Non-pigmented ciliary epithelial cell (primary cell): ENCODE measurements around the gene HDAC10.

Source experiments
- DNase-seq: peaks from one replicate; pipeline ENCODE4 v3.0.0-alpha.2; 2010; ENCODE audit warnings: low read depth

HDAC10 gene

DNA sequence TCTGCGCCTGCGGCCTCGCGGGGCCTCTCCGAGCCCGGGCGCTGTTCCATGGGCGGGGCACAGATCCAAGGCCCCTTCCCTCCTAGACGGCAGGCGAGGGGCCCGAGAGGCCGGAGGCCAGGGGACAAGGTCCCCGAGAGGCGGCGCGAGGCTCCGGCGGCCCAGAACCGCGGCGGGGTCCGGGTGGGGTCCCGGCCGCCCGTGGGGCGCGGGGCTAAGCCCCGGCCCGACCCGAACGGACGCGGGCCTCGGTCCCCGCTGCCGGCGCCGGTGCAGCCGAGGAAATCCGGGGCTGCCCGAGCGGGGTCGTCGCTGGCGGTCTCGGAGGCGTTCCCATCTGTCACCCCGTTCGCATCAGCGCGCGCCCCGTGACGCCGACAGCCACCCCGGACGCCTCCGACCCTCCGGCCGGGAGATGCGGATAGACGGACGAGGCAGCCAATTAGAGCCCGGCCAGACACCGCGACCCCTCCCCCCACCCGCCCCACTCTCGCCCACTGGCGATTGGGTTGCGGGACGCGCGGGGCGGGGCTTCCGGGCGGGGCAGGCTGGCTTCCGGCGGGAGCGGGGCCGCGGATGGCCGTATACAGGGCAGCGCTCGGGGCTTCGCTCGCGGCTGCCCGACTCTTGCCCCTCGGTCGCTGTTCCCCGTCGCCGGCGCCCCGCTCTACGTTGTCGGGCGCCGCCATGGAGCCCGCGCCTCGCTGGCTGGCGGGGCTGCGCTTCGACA is 50.4 kb downstream of the HDAC10 start, which contains the start of gene SELENOO:
Gene SELENOO (plus strand): TSS at position 551 of the 730 bp plus-strand sequence. CDS start 26 bp downstream, at position 577.
- no peak for DNase-seq

DNA sequence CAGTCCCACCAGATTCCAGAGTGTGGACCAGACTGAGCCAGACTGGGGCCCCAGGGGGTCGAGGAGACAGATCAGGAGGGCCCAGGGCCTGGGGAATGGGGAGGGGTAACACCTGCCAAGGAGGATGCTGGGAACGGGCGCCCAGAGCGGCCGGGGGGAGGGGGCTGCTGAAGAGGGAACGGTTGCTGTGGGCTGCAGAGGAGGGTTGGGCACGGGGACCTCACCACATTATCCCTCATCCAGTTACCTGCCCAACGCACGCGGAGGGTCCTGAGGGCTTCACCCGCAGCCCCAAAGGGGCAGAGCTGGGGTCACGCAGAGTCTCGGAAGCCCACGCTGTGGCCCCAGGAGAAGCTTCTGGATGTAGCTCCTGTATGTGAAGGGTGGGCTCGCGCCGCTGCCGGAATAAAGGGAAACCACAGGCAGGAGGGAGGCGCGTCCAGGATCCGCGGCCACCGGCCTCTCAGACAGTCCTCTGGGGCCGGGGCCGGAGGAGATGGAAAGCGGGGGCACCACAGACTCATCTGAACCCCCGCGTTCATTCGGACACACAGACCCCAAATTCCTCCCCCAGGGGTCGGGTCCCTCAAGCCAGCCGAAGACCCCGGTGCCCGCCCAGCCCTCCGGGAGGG is 51.1 kb downstream of the HDAC10 start:
- no peak for DNase-seq

DNA sequence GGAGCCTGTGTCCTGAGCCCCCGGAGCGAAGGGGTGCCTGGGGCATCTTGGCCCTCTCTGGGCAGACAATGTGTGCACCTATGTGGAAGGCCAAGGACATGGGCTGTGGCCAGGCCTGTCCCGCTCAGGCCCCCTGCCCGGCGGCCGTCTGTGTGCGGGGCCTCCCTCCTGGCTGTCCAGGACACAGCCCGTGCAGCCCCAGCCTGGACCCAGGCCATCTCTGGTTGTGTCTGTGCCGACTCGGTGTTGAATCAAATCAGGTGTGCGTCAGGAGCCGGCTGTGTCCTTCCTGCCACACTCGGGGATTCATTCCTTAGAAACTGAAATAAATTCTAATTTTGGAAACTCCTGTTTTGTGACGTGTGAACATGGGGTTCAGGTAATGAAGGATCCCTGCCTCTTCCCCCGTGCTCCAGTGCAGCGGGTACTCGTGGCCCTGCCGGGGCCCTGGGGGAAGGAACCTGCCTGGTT is 51.8 kb downstream of the HDAC10 start:
- no peak for DNase-seq

DNA sequence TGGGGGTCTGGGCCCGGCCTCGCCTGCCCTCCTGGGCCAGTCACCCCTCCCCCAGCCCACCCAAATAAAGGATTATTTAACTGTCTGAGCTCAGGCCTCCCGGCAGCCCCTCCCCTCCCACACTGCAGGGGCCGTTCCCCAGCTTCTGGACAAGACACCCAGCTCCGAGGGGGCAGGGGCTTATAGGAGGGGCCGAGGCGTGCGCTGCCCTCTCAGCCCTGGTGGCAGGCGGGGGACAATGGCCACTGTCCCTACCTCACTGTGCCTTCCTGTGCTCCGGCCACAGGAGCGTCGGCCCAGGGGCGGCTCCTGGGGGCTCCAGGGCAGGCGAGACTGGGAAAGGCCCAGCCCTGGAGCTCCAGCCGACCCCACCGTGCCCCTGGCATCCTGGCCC is 52.4 kb downstream of the HDAC10 start:
- no peak for DNase-seq

DNA sequence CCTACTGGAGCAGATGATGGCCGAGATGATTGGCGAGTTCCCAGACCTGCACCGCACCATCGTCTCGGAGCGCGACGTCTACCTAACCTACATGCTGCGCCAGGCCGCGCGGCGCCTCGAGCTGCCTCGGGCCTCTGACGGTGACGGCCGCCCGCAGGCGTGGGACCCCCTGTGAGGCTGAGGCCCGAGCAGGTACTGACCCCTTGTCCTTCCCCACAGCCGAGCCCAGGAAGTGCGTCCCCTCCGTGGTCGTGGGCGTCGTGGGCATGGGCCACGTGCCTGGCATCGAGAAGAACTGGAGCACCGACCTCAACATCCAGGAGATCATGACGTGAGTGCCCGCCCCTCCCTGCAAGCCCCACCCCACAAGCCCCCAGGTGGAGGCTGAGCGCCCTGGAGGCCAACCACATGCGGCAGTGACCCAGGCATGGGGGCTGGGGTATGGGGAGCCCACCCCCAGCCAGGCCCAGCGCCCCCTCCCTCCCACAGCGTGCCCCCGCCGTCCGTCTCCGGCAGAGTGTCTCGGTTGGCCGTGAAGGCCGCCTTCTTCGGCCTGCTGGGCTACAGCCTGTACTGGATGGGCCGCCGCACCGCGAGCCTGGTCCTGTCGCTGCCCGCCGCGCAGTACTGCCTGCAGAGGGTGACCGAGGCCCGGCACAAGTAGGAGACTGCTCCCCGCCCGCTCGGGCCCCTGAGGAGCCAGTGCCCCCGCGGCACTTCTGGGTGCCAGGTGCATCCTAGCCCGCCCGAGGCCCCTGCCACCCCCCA is 53.0 kb downstream of the HDAC10 start:
- no peak for DNase-seq

DNA sequence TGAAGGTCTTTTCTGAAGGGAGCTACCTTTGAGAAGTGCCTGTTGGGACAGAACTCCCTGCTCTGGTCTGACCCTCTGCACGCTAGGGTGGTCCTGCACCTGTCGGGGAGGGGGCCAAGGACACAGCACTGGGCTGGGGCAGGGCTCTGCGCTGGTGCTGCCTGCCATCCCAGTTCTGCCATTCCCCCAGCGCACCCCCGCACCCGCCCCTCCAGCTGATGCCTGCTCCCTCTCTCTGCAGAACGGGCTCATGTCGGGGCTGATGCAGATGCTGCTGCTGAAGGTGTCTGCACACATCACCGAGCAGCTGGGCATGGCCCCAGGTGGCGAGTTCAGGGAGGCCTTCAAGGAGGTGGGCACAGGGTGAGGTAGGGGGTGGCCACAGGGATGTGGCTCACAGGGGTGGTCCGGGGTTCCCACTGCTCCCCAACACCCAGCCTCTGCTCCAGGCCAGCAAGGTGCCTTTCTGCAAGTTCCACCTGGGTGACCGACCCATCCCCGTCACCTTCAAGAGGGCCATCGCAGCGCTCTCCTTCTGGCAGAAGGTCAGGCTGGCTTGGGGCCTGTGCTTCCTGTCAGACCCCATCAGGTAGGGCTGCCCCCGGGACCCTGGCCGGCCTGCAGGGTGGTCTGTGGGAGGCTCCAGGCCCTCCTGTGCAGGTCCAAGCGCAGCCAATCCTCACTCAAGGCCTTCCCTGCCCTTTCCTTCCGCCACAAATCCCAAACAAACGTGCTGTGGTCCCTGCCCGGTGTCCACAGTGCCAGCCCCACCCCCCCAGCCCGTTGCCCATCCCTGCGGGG is 53.9 kb downstream of the HDAC10 start:
- no peak for DNase-seq

DNA sequence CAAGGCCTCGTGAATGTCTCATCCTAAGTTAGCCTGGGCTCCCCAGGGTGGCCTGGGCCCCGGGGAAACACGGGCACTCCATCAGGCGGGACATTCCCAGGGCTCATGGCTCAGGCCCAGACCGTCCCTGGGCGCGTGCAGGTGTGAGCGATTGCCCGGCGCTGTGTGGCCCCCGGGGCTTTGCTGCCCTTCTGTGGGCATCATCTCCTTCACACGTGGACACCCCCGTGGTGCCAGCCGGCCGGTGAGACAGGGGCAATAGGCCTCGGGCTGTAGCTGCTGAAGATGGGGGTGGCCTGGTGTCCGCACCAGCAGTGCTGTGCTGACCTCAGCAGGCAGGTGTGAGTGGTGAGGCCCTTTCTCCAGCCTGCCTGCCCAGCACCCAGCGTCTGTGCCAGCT is 54.8 kb downstream of the HDAC10 start:
- no peak for DNase-seq
